Bronchial epithelial cell (primary cell): ENCODE data around the gene ZNF783. TPM values are rescaled to one million over a fixed set of nuclear protein-coding genes. Genes with fewer than 3 reads are reported as not detected.

Experiments
- DNase-seq: peaks from one replicate; pipeline ENCODE4 v3.0.0-alpha.2; 2010; ENCODE audit warnings: low read depth
- FAIRE-seq: peaks from 2 replicates; lab custom pipeline; 2011; peaks lifted over from hg19 to GRCh38; lab: Jason Lieb, UNC
- H3K27me3 ChIP-seq: 2 replicates; pipeline ENCODE4 v1.5.1; 2011; ENCODE audit warnings: low read length; ENCODE audit not compliant: control insufficient read depth, insufficient read depth
- H3K36me3 ChIP-seq: 2 replicates; pipeline ENCODE4 v1.5.1; 2011; ENCODE audit warnings: low read length; ENCODE audit not compliant: control insufficient read depth, insufficient read depth
- H3K4me3 ChIP-seq: 2 replicates; pipeline ENCODE4 v1.5.1; 2011; ENCODE audit warnings: mild to moderate bottlenecking, low read depth, low read length, control low read depth
- total RNA-seq: library from RNA; depleted of rRNA; stranded (reverse); fragments of >200 nt; gene quantifications from 2 replicates; pipeline ENCODE4 v1.2.1, GENCODE V29; 2014
- TF ChIP-seq, protein P1 (sequence below): IDR thresholded peaks from 2 replicates; pipeline ENCODE4 v1.5.1; 2011; ENCODE audit warnings: mild to moderate bottlenecking, moderate library complexity, low read length, control low read depth, inconsistent platforms; ENCODE audit not compliant: insufficient read depth, severe bottlenecking

Gene ZNF783
- total RNA-seq, 1 donor from 2014 or later = 11.3 TPM

DNA sequence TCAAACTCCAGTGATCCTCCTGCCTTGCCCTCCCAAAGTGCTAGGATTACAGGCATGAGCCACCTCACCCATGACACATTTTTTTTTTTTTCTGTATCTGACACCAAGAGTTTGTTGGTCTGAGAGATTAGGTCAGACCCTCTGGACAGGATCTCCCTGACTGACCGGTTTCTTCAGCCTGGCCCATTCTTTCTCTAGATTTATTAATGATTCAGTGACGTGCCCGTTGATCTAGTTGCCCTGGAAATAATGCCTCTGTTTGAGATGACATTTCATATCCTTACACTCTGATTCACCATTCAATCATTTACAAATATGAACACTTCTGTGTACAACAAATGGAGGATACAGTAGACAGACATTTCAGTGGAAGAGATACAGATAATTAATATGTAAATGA is 23.9 kb upstream of the ZNF783 start:
- DNase-seq (peak; percentile 91), FAIRE-seq (no peak)

DNA sequence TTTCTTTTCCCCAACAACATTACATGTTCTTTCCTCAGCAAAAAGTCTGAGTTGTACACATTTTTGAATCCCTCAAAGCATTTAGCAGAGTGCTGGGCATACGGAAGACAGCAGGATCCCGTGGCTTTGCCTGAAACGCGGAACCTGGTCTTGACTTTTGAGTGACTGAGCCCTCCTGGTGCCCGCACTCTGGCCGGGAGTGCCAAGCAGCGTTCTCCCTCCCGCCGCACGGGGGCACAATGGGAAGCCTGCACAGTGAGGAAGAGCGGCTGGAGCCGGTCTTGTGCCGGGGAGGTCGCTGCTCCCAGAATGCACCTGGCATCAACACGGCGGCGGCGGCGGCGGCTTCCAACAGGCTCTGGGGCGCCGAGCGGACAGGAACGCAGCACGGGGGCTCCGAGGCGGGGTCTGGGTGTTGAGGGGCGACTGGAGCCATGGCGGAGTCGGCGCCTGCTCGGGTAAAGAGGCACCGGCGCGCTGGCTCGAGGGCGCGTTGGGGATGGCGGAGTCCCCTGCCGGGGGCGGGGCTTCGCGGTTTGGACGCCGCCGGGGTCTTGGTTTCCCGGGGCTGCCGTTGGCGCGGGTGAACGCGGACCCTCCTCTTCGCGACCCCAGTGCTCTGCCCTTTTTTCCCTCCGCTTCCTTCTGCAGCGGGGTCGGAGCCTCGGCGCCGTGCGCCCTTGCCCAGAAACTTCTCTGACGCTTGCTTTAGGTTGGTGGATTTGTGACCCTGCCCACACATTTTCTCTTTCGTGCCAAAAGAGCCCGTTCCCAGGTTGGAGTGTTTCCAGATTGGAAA is 22.5 kb upstream of the ZNF783 start, which contains the start of gene ZNF212:
TSS of gene ZNF212 (plus strand) at position 307 of the 799 bp plus-strand sequence. CDS start at position 435, 128 bp downstream.
- DNase-seq (peak; percentile 81), FAIRE-seq (no peak)
- Histone ChIP-seq H3K4me3 (peak within 1 kb of the TSS; percentile 75), H3K27me3 (no peaks in the 10 kb centered on the region), H3K36me3 (no peaks in the 10 kb centered on the region)
- TF ChIP-seq, protein P1, sequence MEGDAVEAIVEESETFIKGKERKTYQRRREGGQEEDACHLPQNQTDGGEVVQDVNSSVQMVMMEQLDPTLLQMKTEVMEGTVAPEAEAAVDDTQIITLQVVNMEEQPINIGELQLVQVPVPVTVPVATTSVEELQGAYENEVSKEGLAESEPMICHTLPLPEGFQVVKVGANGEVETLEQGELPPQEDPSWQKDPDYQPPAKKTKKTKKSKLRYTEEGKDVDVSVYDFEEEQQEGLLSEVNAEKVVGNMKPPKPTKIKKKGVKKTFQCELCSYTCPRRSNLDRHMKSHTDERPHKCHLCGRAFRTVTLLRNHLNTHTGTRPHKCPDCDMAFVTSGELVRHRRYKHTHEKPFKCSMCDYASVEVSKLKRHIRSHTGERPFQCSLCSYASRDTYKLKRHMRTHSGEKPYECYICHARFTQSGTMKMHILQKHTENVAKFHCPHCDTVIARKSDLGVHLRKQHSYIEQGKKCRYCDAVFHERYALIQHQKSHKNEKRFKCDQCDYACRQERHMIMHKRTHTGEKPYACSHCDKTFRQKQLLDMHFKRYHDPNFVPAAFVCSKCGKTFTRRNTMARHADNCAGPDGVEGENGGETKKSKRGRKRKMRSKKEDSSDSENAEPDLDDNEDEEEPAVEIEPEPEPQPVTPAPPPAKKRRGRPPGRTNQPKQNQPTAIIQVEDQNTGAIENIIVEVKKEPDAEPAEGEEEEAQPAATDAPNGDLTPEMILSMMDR = peak; percentile 89

More for the DNA sequence above, 23.9 kb upstream of the ZNF783 start:
- Histone ChIP-seq H3K4me3 (no peak overlapping the region), H3K36me3 (no peaks in the 10 kb centered on the region), H3K27me3 (no peaks in the 10 kb centered on the region)
- TF ChIP-seq, protein P1 = no peak

- DNase-seq (no peak), FAIRE-seq (no peak)
- peak overlapping the region; percentile 75 for H3K4me3 ChIP-seq
- H3K27me3 ChIP-seq = no peaks in the 10 kb centered on the region
- TF ChIP-seq, protein P1 = no peak
- no peaks in the 10 kb centered on the region for H3K36me3 ChIP-seq
These were observed 21.4 kb upstream of the ZNF783 start for GRCh38 chr7:149240637-149241036.

- no peak for FAIRE-seq
- TF ChIP-seq, protein P1 = no peak
These were observed 20.3 kb upstream of the ZNF783 start for GRCh38 chr7:149241696-149242095.

DNA sequence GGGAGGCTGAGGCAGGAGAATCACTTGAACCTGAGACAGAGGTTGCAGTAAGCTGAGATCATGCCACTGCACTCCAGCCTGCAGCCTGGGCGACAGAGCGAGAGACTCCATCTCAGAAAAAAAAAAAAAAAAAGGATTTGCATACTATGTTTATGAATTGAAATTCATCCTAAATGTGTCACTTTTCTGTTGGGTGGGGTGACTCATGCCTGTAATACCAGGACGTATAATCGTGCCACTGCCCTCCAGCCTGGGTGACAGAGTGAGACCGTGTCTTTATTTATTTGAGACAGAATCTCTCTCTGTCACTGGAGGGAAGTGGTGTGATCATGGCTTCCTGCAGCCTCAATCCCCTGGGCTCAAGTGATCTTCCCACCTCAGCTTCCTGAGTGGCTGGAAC is 16.8 kb upstream of the ZNF783 start:
- H3K27me3 ChIP-seq = no peaks in the 10 kb centered on the region
- TF ChIP-seq, protein P1 = no peak
- no peaks in the 10 kb centered on the region for H3K36me3 ChIP-seq
- FAIRE-seq (no peak), DNase-seq (no peak)
- H3K4me3 ChIP-seq = no peak overlapping the region

More at GRCh38 chr7:149241696-149242095, 20.3 kb upstream of the ZNF783 start:
- no peaks in the 10 kb centered on the region for H3K36me3 ChIP-seq
- H3K27me3 ChIP-seq = no peaks in the 10 kb centered on the region
- no peak for DNase-seq
- H3K4me3 ChIP-seq = no peak overlapping the region
